Tibial nerve (tissue), 4 donors: Measurements from ENCODE around the gene DNAJC11.

Source experiments
- EP300 ChIP-seq, 2 donors: sonication (generic); formaldehyde crosslinking; IDR thresholded peaks; one replicate each; pipeline ENCODE4 v1.6.1; 2017; ENCODE audit warnings: antibody characterized with exemption in 2 of 2, mild to moderate bottlenecking in 1 of 2
- POLR2A ChIP-seq, 2 donors: fragments of 450-650 bp; IDR thresholded peaks; one replicate each; pipeline ENCODE4 v1.6.1; 2017; ENCODE audit warnings: antibody characterized with exemption in 2 of 2, mild to moderate bottlenecking in 2 of 2, moderate library complexity in 2 of 2
- TF ChIP-seq, protein P1 (sequence below), 5 experiments: fragments of 200-600 bp in 3 of 5; fragments of 450-650 bp in 2 of 5; sonication (generic) in 3 of 5; IDR thresholded peaks; one replicate each; pipeline ENCODE4 v1.5.1; 2016 to 2019; ENCODE audit warnings: antibody characterized with exemption in 5 of 5, mild to moderate bottlenecking in 3 of 5, moderate library complexity in 2 of 5

DNA sequence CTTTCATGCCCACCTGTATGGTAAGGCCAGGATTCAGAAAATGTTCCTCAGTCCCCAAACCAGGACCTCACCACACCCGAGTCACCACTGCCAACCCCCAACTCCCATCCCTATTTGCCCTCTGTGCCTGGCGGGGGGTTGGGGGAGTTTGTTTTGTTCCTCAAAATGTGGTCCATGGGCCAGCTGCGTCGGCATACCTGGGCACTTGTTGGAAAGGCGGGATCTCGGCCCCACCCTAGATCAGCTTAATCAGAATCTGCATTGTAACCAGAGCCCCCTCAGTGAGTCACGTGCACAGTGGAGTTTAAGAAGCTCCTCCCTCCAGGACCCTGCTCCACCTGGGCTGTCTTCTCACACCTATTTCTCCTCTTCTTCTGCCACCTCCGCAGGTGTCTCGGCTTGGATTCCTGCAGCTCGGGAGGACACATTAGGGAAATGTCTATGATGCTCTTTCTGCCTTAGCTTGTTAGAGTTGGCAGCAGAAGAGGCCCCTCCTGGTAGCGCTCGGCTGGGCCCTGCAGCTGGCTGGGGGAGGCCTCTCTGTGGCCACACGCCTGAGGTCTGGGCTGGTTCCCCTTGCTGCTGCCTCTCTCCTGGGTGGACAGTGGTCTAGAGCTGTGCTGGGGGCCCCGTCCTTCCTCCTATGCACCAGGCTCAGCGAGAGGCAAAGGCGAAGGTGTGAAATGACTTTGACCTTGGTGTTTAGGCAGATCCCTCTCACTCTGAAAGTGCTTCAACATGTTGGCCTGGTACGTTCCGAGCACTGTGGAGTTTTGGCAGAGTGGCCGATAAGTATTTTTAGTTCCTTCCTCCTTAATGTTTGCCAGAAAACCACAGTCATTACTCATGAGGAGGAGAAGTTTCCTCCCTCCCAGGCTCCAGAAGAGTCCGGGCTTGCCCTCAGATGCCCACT lies 41.8 kb upstream of the DNAJC11 start:
- TF ChIP-seq, protein P1, sequence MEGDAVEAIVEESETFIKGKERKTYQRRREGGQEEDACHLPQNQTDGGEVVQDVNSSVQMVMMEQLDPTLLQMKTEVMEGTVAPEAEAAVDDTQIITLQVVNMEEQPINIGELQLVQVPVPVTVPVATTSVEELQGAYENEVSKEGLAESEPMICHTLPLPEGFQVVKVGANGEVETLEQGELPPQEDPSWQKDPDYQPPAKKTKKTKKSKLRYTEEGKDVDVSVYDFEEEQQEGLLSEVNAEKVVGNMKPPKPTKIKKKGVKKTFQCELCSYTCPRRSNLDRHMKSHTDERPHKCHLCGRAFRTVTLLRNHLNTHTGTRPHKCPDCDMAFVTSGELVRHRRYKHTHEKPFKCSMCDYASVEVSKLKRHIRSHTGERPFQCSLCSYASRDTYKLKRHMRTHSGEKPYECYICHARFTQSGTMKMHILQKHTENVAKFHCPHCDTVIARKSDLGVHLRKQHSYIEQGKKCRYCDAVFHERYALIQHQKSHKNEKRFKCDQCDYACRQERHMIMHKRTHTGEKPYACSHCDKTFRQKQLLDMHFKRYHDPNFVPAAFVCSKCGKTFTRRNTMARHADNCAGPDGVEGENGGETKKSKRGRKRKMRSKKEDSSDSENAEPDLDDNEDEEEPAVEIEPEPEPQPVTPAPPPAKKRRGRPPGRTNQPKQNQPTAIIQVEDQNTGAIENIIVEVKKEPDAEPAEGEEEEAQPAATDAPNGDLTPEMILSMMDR (IDR thresholded peaks at IDR 0.05) = no peak
- no peak for TF ChIP-seq POLR2A (IDR thresholded peaks at IDR 0.05)
- TF ChIP-seq EP300 (IDR thresholded peaks at IDR 0.05) = peak in 1 of 2 donors; percentile 28
